Progenitor cell of endocrine pancreas (in vitro differentiated cells): Measurements from ENCODE around the gene MACROD2. TPM values are rescaled to one million over a fixed set of nuclear protein-coding genes. Genes with fewer than 3 reads are reported as not detected.

Experiments
- DNase-seq: peaks from one replicate; pipeline ENCODE4 v3.0.0; 2021; ENCODE audit warnings: low spot score; ENCODE audit not compliant: unreplicated experiment
- H3K27ac Mint-ChIP-seq: 2 replicates; pipeline ENCODE4 v1.8.0; 2021; ENCODE audit warnings: mild to moderate bottlenecking, moderate library complexity, mixed read lengths
- H3K27me3 Mint-ChIP-seq: 2 replicates; pipeline ENCODE4 v1.8.0; 2021; ENCODE audit warnings: mixed read lengths
- H3K36me3 Mint-ChIP-seq: 2 replicates; pipeline ENCODE4 v1.8.0; 2022; ENCODE audit warnings: mixed read lengths; ENCODE audit not compliant: insufficient read depth
- H3K4me1 Mint-ChIP-seq: 2 replicates; pipeline ENCODE4 v1.8.0; 2021; ENCODE audit warnings: low read depth, mixed read lengths
- H3K4me3 Mint-ChIP-seq: 2 replicates; pipeline ENCODE4 v1.8.0; 2021; ENCODE audit warnings: low read depth, mild to moderate bottlenecking, moderate library complexity, mixed read lengths
- H3K9me3 Mint-ChIP-seq: 2 replicates; pipeline ENCODE4 v1.8.0; 2021; ENCODE audit warnings: low read depth, mixed read lengths
- CTCF ChIP-seq: fragments of 200-600 bp; sonication (generic); IDR thresholded peaks from one replicate; pipeline ENCODE4 v1.5.0; 2021; ENCODE audit warnings: antibody characterized with exemption, mild to moderate bottlenecking; ENCODE audit not compliant: unreplicated experiment
- total RNA-seq: library from RNA; stranded (reverse); gene quantifications from 2 replicates; pipeline ENCODE4 v1.2.1, GENCODE V29; 2021

MACROD2 gene
- total RNA-seq, 1 donor from 2014 or later: 7.6 TPM

GRCh38 chr20:15789079-15789478, 1793.8 kb downstream of the MACROD2 start:
- Mint-ChIP-seq H3K4me1 (peaks cover 15% of the 10 kb centered on the region), H3K27me3 (no peaks in the 10 kb centered on the region), H3K27ac (no peak overlapping the region), H3K9me3 (no peaks in the 10 kb centered on the region), H3K36me3 (no peaks in the 10 kb centered on the region), H3K4me3 (no peak overlapping the region)
- TF ChIP-seq CTCF: no peak
- DNase-seq: no peak

- Mint-ChIP-seq H3K4me1 (peaks cover 15% of the 10 kb centered on the region), H3K27me3 (no peaks in the 10 kb centered on the region), H3K9me3 (no peaks in the 10 kb centered on the region), H3K27ac (no peak overlapping the region), H3K4me3 (no peak overlapping the region), H3K36me3 (no peaks in the 10 kb centered on the region)
- no peak for DNase-seq
- no peak for TF ChIP-seq CTCF
Measured at GRCh38 chr20:15792855-15793254, 1797.5 kb downstream of the MACROD2 start.

DNA sequence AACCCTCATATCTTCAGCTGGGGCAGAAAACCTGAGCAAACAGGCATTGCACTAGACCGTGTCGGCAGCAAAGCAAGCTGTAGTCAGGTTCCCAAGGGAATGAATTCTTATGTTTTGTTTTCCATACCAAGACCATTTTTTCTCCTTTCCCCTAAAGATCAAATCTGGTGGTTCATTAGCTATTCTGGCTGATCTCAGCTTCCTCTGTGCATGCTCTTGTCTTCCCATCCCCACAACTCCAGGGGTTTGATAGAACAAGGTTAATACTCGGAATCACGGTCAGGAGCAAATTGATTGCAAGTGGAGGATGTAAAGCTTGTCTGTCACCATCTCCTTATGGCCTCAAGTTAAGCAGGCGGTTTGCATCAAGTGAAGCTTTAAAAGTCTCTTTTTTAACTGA, 1799.1 kb downstream of the MACROD2 start:
- H3K27me3 Mint-ChIP-seq: no peaks in the 10 kb centered on the region
- peaks cover 3% of the 10 kb centered on the region for H3K4me1 Mint-ChIP-seq
- no peak for TF ChIP-seq CTCF
- no peak overlapping the region for H3K27ac Mint-ChIP-seq
- H3K4me3 Mint-ChIP-seq: no peak overlapping the region
- no peak for DNase-seq
- H3K9me3 Mint-ChIP-seq: no peaks in the 10 kb centered on the region
- no peaks in the 10 kb centered on the region for H3K36me3 Mint-ChIP-seq

GRCh38 chr20:15795305-15796019, 1800.1 kb downstream of the MACROD2 start:
- no peaks in the 10 kb centered on the region for H3K27me3 Mint-ChIP-seq
- TF ChIP-seq CTCF: no peak
- H3K4me1 Mint-ChIP-seq: no peaks in the 10 kb centered on the region
- no peak for DNase-seq
- no peak overlapping the region for H3K4me3 Mint-ChIP-seq
- H3K36me3 Mint-ChIP-seq: peaks cover 2% of the 10 kb centered on the region
- H3K9me3 Mint-ChIP-seq: peaks cover 5% of the 10 kb centered on the region
- H3K27ac Mint-ChIP-seq: no peak overlapping the region

GRCh38 chr20:15799871-15800270, 1804.6 kb downstream of the MACROD2 start:
- TF ChIP-seq CTCF: no peak
- H3K36me3 Mint-ChIP-seq: peaks cover 2% of the 10 kb centered on the region
- no peaks in the 10 kb centered on the region for H3K4me1 Mint-ChIP-seq
- H3K27ac Mint-ChIP-seq: no peak overlapping the region
- H3K9me3 Mint-ChIP-seq: peaks cover 5% of the 10 kb centered on the region
- no peak for DNase-seq
- no peak overlapping the region for H3K4me3 Mint-ChIP-seq
- no peaks in the 10 kb centered on the region for H3K27me3 Mint-ChIP-seq
